ENCODE measurements around the gene SLC23A2.
"Not testable (repeated sequence)": the region's sequence is repeated elsewhere in the genome, so short reads cannot be mapped to it uniquely, and the experiment has no call there.

The SLC23A2 gene

DNA sequence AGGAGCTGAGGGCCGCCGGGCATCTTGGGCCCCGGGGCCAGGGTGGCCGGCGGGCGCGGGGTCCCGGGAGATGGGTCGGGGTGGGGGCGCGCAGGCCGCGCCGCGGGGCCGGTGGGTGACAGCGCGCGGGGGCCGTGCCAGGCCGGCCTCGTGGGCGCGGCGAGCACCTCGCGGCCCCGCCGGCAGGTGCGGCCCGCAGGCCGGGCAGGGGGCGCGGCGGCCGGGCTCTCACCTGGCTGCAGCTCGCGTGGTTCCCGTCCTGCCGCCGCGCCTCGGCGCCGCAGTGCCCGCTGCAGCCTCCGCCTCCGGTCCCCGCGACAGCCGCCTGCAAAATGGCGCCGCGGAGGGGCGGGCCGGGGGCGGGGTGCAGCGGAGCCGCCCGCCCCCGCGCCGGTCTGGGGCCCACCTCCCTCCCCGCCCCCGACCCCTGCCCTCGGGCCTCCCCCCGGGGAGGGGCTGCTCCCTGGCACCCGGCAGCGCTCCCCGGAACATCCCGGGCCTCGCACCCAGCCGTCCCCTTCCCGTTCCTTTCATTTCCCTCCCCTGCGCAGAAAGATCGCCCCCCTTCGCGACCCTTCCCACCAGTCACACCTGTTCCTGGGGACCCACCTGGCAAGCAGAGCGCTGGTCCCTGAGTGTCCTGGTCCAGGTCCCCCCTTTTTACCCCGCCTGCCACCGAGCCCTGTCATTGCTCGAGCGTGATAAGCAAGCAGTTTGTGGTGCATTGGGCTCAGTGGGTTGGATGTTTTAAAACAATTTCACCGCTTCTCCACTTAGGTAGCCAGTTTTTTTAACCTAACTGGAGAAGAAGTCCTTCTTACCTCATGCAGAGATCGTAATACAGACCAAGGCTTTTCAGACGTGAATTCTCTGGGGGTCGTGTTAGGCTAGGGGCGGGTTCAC is at the start of gene SLC23A2:
Gene SLC23A2, minus strand, starts transcription at position 337 of the 903 bp plus-strand sequence. CDS start 68,948 bp downstream, outside the sequence.
- DNase-seq (ENCODE audit: low read depth), result peak; percentile 41

DNA sequence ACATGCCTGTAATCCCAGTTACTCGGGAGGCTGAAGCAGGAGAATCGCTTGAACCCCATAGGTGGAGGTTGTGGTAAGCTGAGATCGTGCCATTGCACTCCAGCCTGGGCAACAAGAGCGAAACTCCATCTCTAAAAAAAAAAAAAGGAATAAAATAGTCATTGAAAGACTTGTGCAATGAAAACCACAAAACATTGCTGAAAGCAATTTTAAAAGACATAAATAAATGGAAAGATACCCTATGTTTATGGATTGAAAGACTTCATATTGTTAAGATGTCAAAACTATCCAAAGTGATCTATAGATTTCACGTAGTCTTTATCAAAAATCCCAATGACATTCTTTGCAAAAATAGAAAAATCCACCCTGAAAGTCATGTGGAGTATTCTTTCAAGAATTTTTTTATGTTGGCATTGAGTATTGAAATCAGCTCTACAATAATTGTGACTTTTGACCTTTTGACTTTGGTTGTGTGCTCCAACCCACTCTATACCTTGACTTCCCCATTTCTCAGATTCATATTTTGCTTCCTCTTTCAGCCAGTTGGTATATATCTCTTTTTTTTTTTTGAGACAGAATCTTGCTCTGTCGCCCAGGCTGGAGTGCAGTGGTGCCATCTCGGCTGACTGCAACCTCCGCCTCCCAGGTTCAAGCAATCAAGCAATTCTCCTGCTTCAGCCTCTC is 45.5 kb upstream of the SLC23A2 start:
- DNase-seq (ENCODE audit: low read depth), result no peak

DNA sequence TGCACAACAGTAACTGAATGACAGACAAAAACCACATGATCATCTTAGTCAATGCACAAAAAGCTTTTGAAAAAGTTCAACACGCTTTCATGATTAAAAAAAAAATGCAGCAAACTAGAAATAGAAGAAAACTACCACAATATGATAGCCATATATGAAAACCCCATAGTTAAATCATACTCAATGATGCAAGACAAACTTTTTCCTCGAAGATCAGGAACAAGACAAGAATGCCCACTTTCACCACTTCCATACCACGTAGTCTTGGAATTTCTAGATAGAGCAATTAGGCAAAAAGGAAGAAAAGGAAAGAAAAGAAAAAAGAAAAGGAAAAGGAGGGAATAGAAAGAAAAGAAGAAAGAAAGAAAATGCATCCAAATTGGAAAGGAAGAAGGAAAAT is 44.6 kb upstream of the SLC23A2 start:
- no peak for DNase-seq (ENCODE audit: low read depth)

DNA sequence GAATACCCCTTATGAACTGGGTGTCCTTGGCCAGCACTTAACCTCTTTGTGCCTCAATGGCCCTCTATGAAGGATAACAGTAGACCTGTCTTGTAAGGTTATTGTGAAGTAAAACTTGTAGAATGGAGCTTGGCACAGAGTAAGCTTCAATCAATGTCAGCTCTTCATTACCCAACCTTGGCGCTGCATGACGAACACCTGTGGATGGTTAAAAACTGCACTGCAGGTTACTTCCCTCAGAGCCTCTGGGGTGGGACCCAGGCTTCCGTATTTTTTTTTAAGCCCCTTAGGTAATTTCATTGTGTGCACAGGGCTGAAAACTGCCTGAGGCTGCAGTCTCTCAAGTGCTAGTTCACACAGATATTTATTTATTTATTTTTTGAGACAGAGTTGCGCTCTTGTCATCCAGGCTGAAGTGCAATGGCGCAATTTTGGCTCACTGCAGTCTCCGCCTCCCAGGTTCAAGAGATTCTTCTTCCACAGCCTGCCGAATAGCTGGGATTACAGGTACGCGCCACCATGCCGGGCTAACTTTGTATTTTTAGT is 42.8 kb upstream of the SLC23A2 start:
- DNase-seq (ENCODE audit: low read depth), result no peak

DNA sequence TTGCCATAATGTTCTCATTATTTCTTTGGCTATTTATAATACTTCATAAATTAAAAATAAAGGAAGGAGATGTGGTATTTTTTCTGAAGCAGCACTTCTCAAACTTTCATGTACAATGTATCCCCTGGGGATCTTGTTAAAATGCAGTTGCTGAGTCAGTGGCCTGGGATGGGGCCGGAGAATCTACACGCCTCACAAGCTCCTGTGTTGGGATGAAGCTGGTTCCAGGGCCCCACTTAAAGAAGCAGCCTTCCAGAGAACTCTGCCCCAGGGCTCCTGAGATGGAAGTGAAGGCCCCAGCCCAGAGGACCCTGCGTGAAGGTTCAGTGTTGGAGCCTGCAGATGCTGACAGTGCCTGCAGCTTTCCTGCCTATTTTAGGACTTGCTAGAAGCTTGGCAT is 40.1 kb upstream of the SLC23A2 start:
- no peak for DNase-seq (ENCODE audit: low read depth)

DNA sequence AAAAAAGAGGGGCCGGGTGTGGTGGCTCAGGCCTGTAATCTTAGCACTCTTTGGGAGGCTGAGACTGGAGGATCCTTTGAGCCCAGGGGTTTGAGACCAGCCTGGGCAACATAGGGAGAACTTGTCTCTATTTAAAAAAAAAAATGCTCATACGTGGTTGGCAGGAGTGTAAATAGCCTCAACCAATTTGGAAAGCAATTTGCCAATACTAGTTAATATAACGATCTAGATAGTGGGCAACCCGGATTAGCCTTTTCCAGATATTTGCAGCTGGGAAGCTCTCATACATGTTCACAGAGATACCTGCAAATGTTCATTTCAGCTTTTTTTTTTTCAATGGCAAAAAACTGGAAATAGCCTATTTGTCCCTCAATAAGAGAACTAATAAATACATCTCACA is 39.0 kb upstream of the SLC23A2 start:
- no peak for DNase-seq (ENCODE audit: low read depth)

DNA sequence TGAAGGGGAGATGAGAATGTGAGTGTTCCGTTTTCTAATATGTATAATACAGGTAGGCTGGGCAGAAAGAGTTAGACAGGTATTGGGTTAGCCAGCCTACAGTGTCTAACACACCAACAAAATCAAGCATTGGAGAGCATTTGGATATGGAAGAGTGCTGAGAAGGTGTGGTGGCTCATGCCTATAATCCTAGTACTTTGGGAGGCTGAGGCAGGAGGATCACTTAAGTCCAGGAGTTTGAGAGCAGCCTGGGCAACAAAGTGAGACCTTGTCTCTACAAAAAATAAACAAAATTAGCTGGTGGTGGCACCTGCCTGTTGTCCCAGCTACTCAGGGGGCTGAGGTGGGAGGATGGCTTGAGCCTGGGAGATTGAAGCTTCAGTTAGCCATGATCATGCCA is 38.6 kb upstream of the SLC23A2 start:
- no peak for DNase-seq (ENCODE audit: low read depth)

DNA sequence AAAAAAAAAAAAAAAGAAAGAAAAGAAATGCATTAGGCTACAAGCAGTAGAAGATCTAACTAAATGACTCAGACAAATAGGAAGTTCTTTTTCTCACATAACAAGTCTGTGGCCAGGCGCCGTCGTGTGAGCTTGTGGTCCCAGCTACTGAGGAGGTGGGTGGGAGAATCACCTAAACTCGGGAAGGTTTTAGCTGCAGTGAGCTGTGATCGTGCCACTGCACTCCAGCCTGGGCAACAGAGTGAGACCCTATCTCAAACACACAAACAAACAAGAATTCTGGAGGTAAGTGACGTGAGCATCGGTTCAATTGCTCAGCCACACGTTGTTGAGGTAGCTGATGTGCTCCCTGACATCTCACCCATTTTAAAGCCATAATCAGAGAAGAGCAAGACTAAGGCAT is 37.9 kb upstream of the SLC23A2 start:
- DNase-seq (ENCODE audit: low read depth), result peak; percentile 4

DNA sequence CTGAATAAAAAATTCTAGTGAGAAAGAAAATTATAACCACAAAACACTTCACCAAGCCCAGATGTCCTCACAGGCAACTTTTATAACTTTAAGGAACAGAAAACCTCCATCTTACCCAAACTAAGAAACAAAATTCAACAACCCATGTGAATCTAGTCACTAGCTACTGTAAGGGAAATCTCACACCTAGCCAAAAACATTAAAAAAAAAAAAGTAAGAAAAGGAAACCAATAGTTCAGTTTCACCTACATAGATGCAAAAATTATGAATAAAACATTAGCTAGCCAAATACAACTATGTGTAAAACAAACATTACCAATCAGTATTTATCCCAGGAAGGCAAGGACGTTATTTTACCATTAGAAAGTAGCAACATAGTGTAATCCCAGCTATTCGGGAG is 35.5 kb upstream of the SLC23A2 start:
- DNase-seq (ENCODE audit: low read depth), result no peak

DNA sequence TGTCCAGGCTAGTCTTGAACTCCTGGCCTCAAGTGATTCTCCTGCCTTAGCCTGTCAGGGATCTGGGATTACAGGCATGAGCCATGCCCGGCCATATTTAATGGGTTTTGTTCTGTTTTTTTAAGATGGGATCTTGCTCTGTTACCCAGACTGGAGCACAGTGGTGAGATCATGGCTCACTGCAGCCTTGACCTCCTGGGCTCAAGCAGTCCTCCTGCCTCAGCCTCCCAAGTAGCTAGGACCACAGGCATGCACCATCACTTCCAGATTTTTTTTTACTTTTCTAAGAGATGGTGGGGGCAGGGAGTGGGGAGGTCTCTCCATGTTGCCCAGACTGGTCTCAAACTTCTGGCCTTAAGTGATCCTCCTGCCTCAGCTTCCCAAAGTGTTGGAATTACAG is 34.2 kb upstream of the SLC23A2 start:
- DNase-seq (ENCODE audit: low read depth), result not testable (repeated sequence)

DNA sequence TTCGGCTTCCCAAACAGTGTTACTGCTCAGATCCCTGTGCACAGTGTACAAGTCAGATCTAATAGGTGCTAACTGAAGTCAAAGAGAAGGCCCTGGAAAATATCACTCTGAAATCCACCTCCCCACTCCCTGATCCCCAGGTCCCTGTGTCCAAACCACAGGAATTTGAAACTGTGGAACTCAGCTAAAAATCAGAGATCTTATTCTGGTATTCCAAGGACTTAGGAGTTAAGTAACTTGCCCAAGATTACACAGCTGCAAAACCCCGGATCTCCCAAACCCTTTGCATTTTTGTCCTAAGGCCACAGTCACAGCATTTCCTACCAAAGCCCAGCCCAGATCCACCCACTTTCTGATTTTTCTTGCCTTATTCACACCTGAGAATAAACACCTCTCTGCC is 32.3 kb upstream of the SLC23A2 start:
- no peak for DNase-seq (ENCODE audit: low read depth)

DNA sequence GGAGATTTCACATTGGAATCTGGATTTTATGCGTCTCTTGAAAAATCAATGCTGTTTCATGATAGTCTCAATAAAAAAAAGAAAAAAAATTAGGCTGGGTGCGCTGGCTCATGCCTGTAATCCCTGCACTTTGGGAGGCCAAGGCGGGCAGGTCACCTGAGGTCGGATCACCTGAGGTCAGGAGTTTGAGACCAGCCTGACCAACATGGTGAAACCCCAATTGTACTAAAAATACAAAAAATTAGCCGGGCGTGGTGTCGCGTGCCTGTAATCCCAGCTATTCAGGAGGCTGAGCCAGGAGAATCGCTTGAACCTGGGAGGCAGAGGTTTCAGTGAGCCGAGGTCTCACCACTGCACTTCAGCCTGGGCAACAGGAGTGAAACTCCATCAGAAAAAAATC is 30.4 kb upstream of the SLC23A2 start:
- not testable (repeated sequence) for DNase-seq (ENCODE audit: low read depth)

DNA sequence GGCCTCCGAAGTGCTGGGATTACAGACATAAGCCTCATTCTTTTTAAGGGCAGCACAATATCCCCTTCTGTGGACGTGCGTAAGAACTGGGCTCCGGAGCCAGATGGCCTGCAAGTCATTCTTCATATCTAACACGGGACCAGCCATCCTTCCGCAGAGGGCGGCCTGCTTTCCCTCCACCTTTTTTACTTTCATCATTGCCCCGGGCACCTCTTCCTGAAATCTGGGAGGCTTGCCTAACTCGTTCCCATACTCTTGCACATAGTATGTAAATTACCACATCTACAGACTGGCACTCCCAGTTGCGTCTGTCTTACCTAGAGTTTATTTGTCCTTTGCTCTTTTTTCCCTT is 29.9 kb upstream of the SLC23A2 start:
- DNase-seq (ENCODE audit: low read depth), result no peak

DNA sequence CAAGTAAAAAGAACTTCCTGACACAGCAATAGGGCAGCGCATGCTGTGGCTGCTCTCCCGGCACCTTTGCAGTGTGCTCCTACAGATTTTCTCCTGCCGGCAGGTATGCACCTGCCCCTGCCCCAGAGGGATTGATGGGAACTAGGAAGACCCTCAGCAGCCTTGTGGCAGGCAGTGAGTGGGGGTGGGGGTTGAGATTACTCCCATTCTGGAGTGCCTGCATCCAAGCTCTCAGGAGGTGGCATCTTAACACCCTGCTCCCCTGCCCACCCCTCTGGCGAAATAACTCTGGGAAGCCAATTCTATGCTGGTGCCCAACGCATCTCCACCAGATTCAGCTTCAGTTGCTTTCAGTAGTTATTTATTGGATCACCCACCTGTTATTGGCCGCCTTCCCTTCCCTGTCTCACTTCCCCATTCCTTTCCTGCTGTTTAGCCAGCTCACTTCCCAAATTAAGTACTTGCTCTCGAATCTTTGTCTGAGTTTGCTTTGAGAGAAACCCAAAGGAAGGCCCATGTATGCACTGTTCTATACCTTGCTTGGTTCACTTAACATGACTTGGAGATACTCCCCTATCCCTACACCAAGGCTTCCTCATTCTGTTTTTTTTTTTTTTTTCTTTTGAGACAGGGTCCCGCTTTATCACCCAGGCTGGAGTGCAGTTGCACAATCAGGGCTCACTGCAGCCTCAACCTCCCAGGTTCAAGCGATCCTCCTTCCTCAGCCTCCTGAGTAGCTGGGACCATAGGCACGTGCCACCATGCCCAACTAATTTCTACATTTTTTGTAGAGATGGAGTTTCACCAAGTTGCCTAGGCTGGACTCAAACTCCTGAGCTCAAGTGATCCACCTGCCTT is 29.3 kb upstream of the SLC23A2 start:
- DNase-seq (ENCODE audit: low read depth), result no peak

DNA sequence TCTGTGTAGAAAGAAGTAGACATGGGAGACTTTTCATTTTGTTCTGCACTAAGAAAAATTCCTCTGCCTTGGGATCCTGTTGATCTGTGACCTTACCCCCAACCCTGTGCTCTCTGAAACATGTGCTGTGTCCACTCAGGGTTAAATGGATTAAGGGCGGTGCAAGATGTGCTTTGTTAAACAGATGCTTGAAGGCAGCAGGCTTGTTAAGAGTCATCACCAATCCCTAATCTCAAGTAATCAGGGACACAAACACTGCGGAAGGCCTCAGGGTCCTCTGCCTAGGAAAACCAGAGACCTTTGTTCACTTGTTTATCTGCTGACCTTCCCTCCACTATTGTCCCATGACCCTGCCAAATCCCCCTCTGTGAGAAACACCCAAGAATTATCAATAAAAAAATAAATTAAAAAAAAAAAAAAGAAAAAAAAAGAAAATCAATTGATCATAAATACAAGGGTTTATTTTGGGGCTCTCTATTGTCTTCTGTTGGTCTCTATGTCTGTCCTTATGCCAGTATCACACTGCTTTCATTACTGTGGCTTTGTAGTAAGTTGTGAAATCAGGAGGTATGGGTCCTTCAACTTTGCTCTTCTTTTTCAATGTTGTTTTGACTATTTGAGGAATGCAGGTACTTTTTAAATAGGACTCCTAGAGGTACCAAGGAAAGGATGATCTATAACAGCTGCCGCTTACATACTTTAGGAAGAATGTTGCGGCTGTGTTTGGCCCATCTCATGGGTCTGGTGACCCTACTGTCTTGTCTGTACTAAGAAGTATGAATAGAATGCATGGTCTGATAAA is 27.1 kb upstream of the SLC23A2 start:
- not testable (repeated sequence) for DNase-seq (ENCODE audit: low read depth)

DNA sequence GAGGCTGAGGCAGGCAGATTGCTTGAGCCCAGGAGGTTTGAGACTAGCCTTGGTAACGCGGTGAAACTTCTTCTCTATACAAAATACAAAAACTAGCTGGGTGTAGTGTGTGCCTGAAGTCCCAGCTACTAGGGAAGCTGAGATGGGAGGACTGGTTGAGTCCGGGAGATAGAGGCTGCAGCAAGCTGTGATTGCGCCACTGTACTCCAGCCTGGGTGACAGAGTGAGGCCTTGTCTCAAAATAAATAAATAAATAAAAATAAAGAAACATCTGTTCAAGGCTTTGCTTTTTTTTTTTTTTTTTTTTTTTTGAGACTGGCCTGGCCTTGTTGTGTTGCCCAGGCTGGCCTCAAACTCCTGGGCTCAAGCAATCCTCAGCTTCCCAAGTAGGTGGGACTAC is 23.7 kb upstream of the SLC23A2 start:
- no peak for DNase-seq (ENCODE audit: low read depth)

DNA sequence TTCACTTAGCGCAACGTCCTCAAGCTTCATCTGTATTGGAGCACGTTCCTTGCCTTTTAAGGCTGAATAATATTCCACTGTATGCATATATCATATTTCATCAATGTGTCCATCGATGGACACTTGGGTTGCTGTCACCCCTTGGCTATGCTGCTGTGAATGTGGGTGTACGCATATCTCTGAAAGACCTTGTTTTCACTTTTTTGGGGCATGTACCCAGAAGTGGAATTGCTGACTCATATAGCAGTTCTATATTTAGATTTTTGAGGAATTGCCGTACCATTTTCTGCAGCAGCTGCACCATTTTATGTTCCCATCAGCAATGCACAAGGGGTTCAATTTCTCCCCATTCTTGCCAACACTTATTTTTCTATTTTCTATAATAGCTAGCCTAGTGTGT is 22.8 kb upstream of the SLC23A2 start:
- no peak for DNase-seq (ENCODE audit: low read depth)

DNA sequence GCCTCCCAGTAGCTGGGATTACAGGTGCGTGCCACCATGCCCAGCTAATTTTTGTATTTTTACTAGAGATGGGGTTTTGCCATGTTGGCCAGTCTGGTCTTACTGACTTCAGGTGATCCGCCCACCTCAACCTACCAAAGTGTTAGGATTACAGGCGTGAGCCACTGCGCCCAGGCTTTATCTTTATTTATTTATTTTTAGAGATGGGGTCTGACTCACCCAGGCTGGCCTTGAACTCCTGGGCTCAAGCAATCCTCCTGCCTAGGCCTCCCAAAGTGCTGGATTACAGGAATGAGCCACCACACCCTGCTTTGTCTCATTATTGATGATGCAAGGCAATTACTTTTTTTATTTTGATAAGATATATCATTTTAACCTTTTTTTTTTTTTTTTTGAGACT is 21.9 kb upstream of the SLC23A2 start:
- DNase-seq (ENCODE audit: low read depth), result not testable (repeated sequence)

DNA sequence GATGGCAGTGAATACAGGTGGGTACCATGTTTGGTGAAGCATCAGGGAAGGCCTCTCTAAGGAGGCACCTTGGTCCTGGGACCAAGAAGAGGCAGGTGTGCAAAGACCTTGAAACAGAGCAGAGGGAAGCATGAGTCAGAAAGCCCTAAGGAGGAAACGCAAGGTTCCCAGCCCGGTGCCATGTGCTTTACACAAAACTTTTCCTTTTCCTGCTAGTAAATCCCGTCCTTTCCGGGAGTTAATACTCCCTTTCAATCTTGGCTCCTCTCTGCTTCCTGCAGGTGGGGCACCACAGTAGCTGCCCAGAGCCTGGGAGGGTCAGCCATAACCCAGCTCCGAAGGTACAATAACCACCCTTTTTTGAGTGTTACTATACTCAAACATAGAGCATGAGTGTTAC is 19.4 kb upstream of the SLC23A2 start:
- no peak for DNase-seq (ENCODE audit: low read depth)

DNA sequence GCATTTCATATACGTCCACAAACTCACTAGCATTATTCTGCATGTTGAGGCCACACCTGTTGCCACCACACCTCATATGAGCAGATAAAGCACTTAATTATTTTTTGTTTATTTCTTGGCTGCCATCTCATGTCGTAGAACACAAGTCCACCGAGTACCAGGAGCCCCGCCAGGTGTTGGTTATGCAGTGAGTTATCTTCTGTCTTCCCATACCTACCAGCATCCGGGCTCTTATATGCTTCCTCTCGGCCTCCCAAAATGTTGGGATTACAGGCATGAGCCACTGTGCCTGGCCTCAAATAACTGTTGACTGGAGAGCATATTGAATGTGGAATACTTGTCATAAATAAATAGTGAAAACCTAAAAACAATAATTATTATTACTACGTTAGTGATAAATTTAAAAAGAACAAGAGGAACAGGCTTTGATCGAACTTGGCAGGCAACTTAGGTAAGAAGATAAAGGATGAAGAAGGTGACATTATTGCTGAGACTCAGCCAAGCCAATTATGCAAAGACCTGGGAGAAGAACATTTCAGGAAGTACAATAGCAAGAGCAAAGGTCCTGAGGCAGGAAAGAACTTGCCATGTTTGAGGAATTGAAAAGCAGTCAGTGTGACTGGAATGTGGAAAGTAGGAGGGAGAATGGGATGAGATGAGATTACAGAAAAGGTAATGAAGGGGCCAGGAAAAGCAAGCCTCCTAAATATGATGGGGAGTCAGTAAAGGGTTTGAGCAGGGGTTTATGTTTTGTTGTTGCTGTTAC is 12.6 kb upstream of the SLC23A2 start:
- no peak for DNase-seq (ENCODE audit: low read depth)

DNA sequence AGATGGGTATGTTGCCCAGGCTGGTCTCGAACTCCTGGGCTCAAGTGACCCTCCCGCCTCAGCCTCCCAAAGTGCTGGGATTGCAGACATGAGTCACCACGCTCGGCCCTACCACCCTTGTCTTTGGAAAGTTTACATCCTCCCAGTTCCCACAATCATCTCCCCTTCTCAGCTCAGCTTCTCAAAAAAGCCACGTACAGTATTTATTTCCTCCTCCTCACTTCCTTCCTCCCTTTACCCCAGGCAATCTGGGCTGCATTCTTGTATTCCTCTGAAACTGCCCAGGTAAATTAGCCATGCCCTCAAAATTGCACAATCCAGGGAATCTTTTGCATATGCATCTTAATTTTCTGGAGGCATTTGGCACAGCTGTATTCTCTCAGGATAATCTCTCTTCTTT is 7.4 kb upstream of the SLC23A2 start:
- no peak for DNase-seq (ENCODE audit: low read depth)
